B cell (primary cell): ENCODE data around the gene MORC1. TPM values are rescaled to one million over a fixed set of nuclear protein-coding genes. Genes with fewer than 3 reads are reported as not detected.

Experiments
- ATAC-seq: fragments of 200-7000 bp; cut with Tn5 transposase; one replicate; pipeline ENCODE4 v1.10.0; 2021; ENCODE audit warnings: low read depth, mild to moderate bottlenecking, moderate number of reproducible peaks, moderate library complexity
- CTCF ChIA-PET: fragments of 350-600 bp; sonication (Branson Sonifier 250); formaldehyde crosslinking; loops from one replicate; lab custom pipeline; 2021; ENCODE audit warnings: antibody characterized with exemption, inconsistent platforms; lab: Charles Lee
- POLR2A ChIA-PET: fragments of 350-600 bp; sonication (Branson Sonifier 250); formaldehyde crosslinking; loops from one replicate; lab custom pipeline; 2021; ENCODE audit warnings: antibody characterized with exemption; lab: Charles Lee
- DNase-seq: peaks from one replicate; pipeline ENCODE4 v3.0.0; 2013
- H2AFZ ChIP-seq: 2 replicates; pipeline ENCODE4 v1.6.1; 2012; ENCODE audit warnings: mild to moderate bottlenecking, low read depth, low read length; ENCODE audit not compliant: insufficient read depth, poor library complexity, severe bottlenecking
- H3K27ac ChIP-seq, 2 donors: 1 replicate in 1 of 2; 2 replicates in 1 of 2; pipeline ENCODE4 v1.5.1; 2012 to 2013; ENCODE audit warnings: low read length in 2 of 2, mild to moderate bottlenecking in 2 of 2, moderate library complexity in 1 of 2
- H3K27me3 ChIP-seq, 4 experiments: fragments of 200-600 bp in 1 of 4; sonication (generic) in 1 of 4; replicated peaks in 1 of 4; 1 replicate in 2 of 4; 2 replicates in 2 of 4; pipeline versions ENCODE4 v1.6.1 to v1.7.0; 2013 to 2016; ENCODE audit warnings: low read length in 3 of 4, mild to moderate bottlenecking in 2 of 4, mixed read lengths in 1 of 4, moderate library complexity in 1 of 4; ENCODE audit not compliant: insufficient read depth in 4 of 4, control insufficient read depth in 3 of 4; ENCODE audit errors: control extremely low read depth in 1 of 4
- H3K36me3 ChIP-seq, 2 experiments: replicated peaks in 1 of 2; 1 replicate in 1 of 2; 2 replicates in 1 of 2; pipeline versions ENCODE4 v1.6.1 to v1.7.1; 2013; ENCODE audit warnings: low read length in 1 of 2; ENCODE audit not compliant: insufficient read depth in 2 of 2, control insufficient read depth in 1 of 2; ENCODE audit errors: control extremely low read depth in 1 of 2, extremely low read depth in 1 of 2
- H3K4me1 ChIP-seq, 2 donors: fragments of 200-600 bp in 1 of 2; sonication (generic) in 1 of 2; 1 replicate in 1 of 2; 2 replicates in 1 of 2; pipeline versions ENCODE4 v1.5.1 to v1.6.1; 2013 to 2017; ENCODE audit warnings: low read length in 2 of 2; ENCODE audit not compliant: control insufficient read depth in 2 of 2, insufficient read depth in 2 of 2
- H3K4me2 ChIP-seq: replicated peaks from 2 replicates; pipeline ENCODE3; 2012; ENCODE audit warnings: mild to moderate bottlenecking, low read depth, low read length; ENCODE audit not compliant: poor library complexity, severe bottlenecking
- H3K4me3 ChIP-seq, 5 experiments: fragments of 200-600 bp in 1 of 5; sonication (generic) in 1 of 5; 1 replicate in 3 of 5; 2 replicates in 2 of 5; pipeline versions ENCODE4 v1.5.1 to v1.7.0; 2011 to 2016; ENCODE audit warnings: low read length in 4 of 5, mild to moderate bottlenecking in 4 of 5, low read depth in 2 of 5, control low read depth in 1 of 5, moderate library complexity in 1 of 5; ENCODE audit not compliant: insufficient read depth in 1 of 5; ENCODE audit errors: control extremely low read depth in 1 of 5, extremely low read depth in 1 of 5
- H3K79me2 ChIP-seq: fragments of 200-600 bp; sonication (generic); one replicate; pipeline ENCODE4 v1.6.0; 2016; ENCODE audit warnings: low read length; ENCODE audit not compliant: control insufficient read depth, insufficient read depth
- H3K9ac ChIP-seq: fragments of 200-600 bp; sonication (generic); 2 replicates; pipeline ENCODE4 v1.6.1; 2017; ENCODE audit warnings: mild to moderate bottlenecking, low read length, moderate library complexity
- H3K9me3 ChIP-seq, 3 donors: one replicate each; pipeline versions ENCODE4 v1.6.1 to v1.7.1; 2013; ENCODE audit warnings: low read length in 2 of 3; ENCODE audit not compliant: control insufficient read depth in 2 of 3, insufficient read depth in 1 of 3; ENCODE audit errors: control extremely low read depth in 1 of 3
- H4K20me1 ChIP-seq: 2 replicates; pipeline ENCODE4 v1.6.0; 2012; ENCODE audit warnings: mild to moderate bottlenecking, low read length; ENCODE audit not compliant: insufficient read depth, control insufficient read depth, poor library complexity, severe bottlenecking
- H3K27ac Mint-ChIP-seq: one replicate; pipeline ENCODE4 v1.8.0; 2021; ENCODE audit warnings: mixed read lengths
- H3K27me3 Mint-ChIP-seq: one replicate; pipeline ENCODE4 v1.8.0; 2021; ENCODE audit warnings: mixed read lengths
- H3K4me1 Mint-ChIP-seq: one replicate; pipeline ENCODE4 v1.8.0; 2021; ENCODE audit warnings: mixed read lengths
- H3K4me3 Mint-ChIP-seq: one replicate; pipeline ENCODE4 v1.8.0; 2021; ENCODE audit warnings: mixed read lengths
- H3K9me3 Mint-ChIP-seq: one replicate; pipeline ENCODE4 v1.8.0; 2022; ENCODE audit warnings: mixed read lengths; ENCODE audit not compliant: insufficient read depth
- CTCF ChIP-seq: fragments of 200-600 bp; IDR thresholded peaks from one replicate; pipeline ENCODE4 v1.8.0; 2022; ENCODE audit warnings: antibody characterized with exemption, mild to moderate bottlenecking
- EZH2 ChIP-seq: IDR thresholded peaks from 2 replicates; pipeline ENCODE4 v1.6.1; 2012; ENCODE audit warnings: borderline replicate concordance, low read depth, mild to moderate bottlenecking, moderate library complexity, low read length; ENCODE audit not compliant: insufficient read depth, poor library complexity, severe bottlenecking
- WGBS: methylation state at CpG from one replicate; pipeline ENCODE4 v1.1.5; 2013; ENCODE audit warnings: missing lambda C conversion rate; ENCODE audit not compliant: insufficient coverage; 5-methylcytosine and 5-hydroxymethylcytosine counted together
- intact Hi-C: fragments of 100-400 bp; cut with micrococcal nuclease; formaldehyde crosslinking; loops from one replicate; pipeline ENCODE4 v1.10.0; 2022
- polyA plus RNA-seq: library from polyadenylated mRNA; depleted of rRNA; stranded (reverse); fragments of >200 nt; gene quantifications from 2 replicates; pipeline ENCODE4 v1.2.3, GENCODE V29; 2012
- total RNA-seq, 2 donors: library from RNA; stranded (reverse); fragments of 120-200 nt in 1 of 2; gene quantifications; 1 replicate in 1 of 2; 2 replicates in 1 of 2; pipeline versions ENCODE4 v1.2.3 to v1.2.4, GENCODE V29; 2013 to 2022

MORC1 gene
- total and polyA plus RNA-seq, 2 donors (not counting 1 experiment from before 2014, with no cell fraction given) = not detected

GRCh38 chr3:109071350-109072142 lies 46.4 kb downstream of the MORC1 start:
- POLR2A ChIA-PET = no interaction called here
- intact Hi-C loops = no loop called here
- H3K4me3 ChIP-seq = no peak overlapping the region
- H3K36me3 ChIP-seq = no peaks in the 10 kb centered on the region
- no peaks in the 10 kb centered on the region for H3K9me3 ChIP-seq
- no peaks in the 10 kb centered on the region for H3K79me2 ChIP-seq
- H3K27me3 Mint-ChIP-seq = peaks cover 28% of the 10 kb centered on the region
- peak overlapping the region; percentile 8 for H3K4me2 ChIP-seq
- H3K9me3 Mint-ChIP-seq = no peaks in the 10 kb centered on the region
- no peak overlapping the region for H3K27ac Mint-ChIP-seq
- H3K4me3 Mint-ChIP-seq = no peak overlapping the region
- H3K4me1 ChIP-seq = peaks cover 10 to 11% of the 10 kb centered on the region in 2 donors
- H4K20me1 ChIP-seq = no peaks in the 10 kb centered on the region
- H3K27me3 ChIP-seq = peaks cover 0 to 5% (median 0%) of the 10 kb centered on the region in 4 experiments
- 15% methylated on average over 2 of the region's 4 CpGs for WGBS
- DNase-seq (no peak), ATAC-seq (no peak)
- no peak for TF ChIP-seq EZH2
- no peak for TF ChIP-seq CTCF
- no peak overlapping the region for H3K9ac ChIP-seq
- H2AFZ ChIP-seq = peak overlapping the region; percentile 40
- H3K4me1 Mint-ChIP-seq = peaks cover 10% of the 10 kb centered on the region
- H3K27ac ChIP-seq = no peak overlapping the region
- CTCF ChIA-PET = interaction anchor here (0.9 to 2.2 kb wide), 3 partner anchors 9 to 48 kb away, joined by 3 to 10 read pairs (median 3); no protein-coding TSS in a partner anchor

DNA sequence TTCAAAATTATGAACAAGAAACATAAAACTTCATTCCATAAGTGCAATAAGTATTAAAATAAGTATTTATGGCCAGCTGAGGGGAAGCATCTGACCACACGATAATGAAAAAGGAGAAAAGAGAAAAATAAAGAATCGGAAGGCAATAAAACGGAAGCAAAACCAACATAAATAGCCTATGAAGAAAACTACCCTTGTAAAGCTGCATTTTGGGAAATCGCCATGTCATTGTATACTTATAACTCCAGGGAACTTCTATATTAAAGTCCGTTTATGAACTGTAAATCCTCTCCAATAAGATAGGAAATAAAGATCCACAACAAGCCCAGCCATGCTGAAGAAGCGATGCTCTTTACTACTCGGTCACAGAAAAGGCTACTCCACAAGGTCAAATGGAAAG lies 47.7 kb downstream of the MORC1 start:
- peaks cover 10 to 11% of the 10 kb centered on the region in 2 donors for H3K4me1 ChIP-seq
- Mint-ChIP-seq H3K9me3 (no peaks in the 10 kb centered on the region), H3K27ac (no peak overlapping the region), H3K4me1 (peaks cover 10% of the 10 kb centered on the region), H3K4me3 (no peak overlapping the region), H3K27me3 (peaks cover 22% of the 10 kb centered on the region)
- CTCF ChIA-PET = interaction anchor here (0.6 kb wide), 1 partner anchor 12 kb away, joined by 3 read pairs; no protein-coding TSS in a partner anchor
- no peak for TF ChIP-seq CTCF
- no peak for TF ChIP-seq EZH2
- no peak overlapping the region for H3K9ac ChIP-seq
- no peak overlapping the region for H3K4me2 ChIP-seq
- DNase-seq (no peak), ATAC-seq (no peak)
- no peak overlapping the region for H3K4me3 ChIP-seq
- WGBS = no CpG with 5 or more reads among the region's 7 CpGs
- no peak overlapping the region for H3K27ac ChIP-seq
- no peaks in the 10 kb centered on the region for H3K79me2 ChIP-seq
- H3K27me3 ChIP-seq = peaks cover 0 to 5% (median 0%) of the 10 kb centered on the region in 4 experiments
- H2AFZ ChIP-seq = no peak overlapping the region
- H3K36me3 ChIP-seq = no peaks in the 10 kb centered on the region
- H4K20me1 ChIP-seq = no peaks in the 10 kb centered on the region
- POLR2A ChIA-PET = no interaction called here
- no peaks in the 10 kb centered on the region for H3K9me3 ChIP-seq
- intact Hi-C loops = no loop called here
